Heart right ventricle (tissue), 16 donors: Measurements from ENCODE around the gene KDM2A. TPM values are rescaled to one million over a fixed set of nuclear protein-coding genes. Genes with fewer than 3 reads are reported as not detected.

Experiments used
- ATAC-seq, 8 donors: fragments of 200-7000 bp; cut with Tn5 transposase; one replicate each; pipeline ENCODE4 v1.9.1; 2020; ENCODE audit warnings: mild to moderate bottlenecking in 8 of 8, moderate library complexity in 8 of 8, moderate number of reproducible peaks in 1 of 8
- DNase-seq, 2 donors: peaks; one replicate each; pipeline ENCODE4 v3.0.0-alpha.2; 2020
- H3K27ac ChIP-seq, 10 donors: fragments of 200-600 bp; sonication (generic) in 2 of 10; one replicate each; pipeline versions ENCODE4 v1.5.0 to v1.8.0; 2020 to 2022; ENCODE audit warnings: mild to moderate bottlenecking in 3 of 10
- H3K27me3 ChIP-seq, 7 donors: fragments of 200-600 bp; one replicate each; pipeline ENCODE4 v1.8.0; 2021 to 2022; ENCODE audit warnings: mild to moderate bottlenecking in 2 of 7
- H3K36me3 ChIP-seq, 9 donors: fragments of 200-600 bp; sonication (generic) in 1 of 9; one replicate each; pipeline versions ENCODE4 v1.5.0 to v1.8.0; 2020 to 2022; ENCODE audit warnings: mild to moderate bottlenecking in 2 of 9
- H3K4me1 ChIP-seq, 9 donors: fragments of 200-600 bp; sonication (generic) in 1 of 9; one replicate each; pipeline versions ENCODE4 v1.5.0 to v1.8.0; 2020 to 2022; ENCODE audit warnings: mild to moderate bottlenecking in 4 of 9
- H3K4me3 ChIP-seq, 10 donors: fragments of 200-600 bp; sonication (generic) in 2 of 10; one replicate each; pipeline versions ENCODE4 v1.5.0 to v1.8.0; 2020 to 2022; ENCODE audit warnings: mild to moderate bottlenecking in 7 of 10, moderate library complexity in 2 of 10
- H3K9me3 ChIP-seq, 11 donors: fragments of 200-600 bp in 10 of 11; sonication (generic) in 2 of 11; one replicate each; pipeline versions ENCODE4 v1.5.0 to v1.8.0; 2013 to 2022; ENCODE audit warnings: mild to moderate bottlenecking in 2 of 11, control low read depth in 1 of 11, moderate library complexity in 1 of 11
- WGBS, 2 donors: extraction: QIAGEN DNeasy Blood & Tissue Kit; methylation state at CpG; one replicate each; pipeline ENCODE4 v1.1.7; 2013; ENCODE audit warnings: inconsistent platforms in 1 of 2; 5-methylcytosine and 5-hydroxymethylcytosine counted together
- intact Hi-C, 10 donors: fragments of 100-400 bp; cut with DNase I; formaldehyde crosslinking; loops; one replicate each; pipeline versions ENCODE4 v1.11.1 to v1.14.2; 2022
- polyA plus RNA-seq, 2 donors: library from polyadenylated mRNA; stranded (reverse); fragments of 200-250 nt; gene quantifications; one replicate each; pipeline ENCODE4 v1.2.3, GENCODE V29; 2013
- total RNA-seq, 10 donors: library from RNA; stranded (reverse); fragmentation: NEBNext Ultra II Directional in 3 of 10; extraction: Animal tissue kit (Norgen Biotek cat#: 25700) in 3 of 10; gene quantifications; one replicate each; pipeline versions ENCODE4 v1.2.1 to v1.2.4, GENCODE V29; 2021 to 2023
- TF ChIP-seq, protein P1 (sequence below), 9 donors: fragments of 200-600 bp; sonication (generic) in 2 of 9; IDR thresholded peaks; one replicate each; pipeline versions ENCODE4 v1.5.0 to v1.8.0; 2021 to 2022; ENCODE audit warnings: antibody characterized with exemption in 9 of 9, mild to moderate bottlenecking in 5 of 9, moderate library complexity in 1 of 9
- donor health status: Arrhythmogenic right ventricular cardiomyopathy.
- donor health status: ischemic (EF 13 %, LVEDD 7.1; RV severe dilation, severe dysfunction).
- donor health status: healthy with polysubstance abuse.
- donor health status: DM: no; HTN: yes; CAD: no.
- donor health status: DM: no; HTN: no; CAD: no.
- donor health status: ischemic (EF 25% LVEDD 6.9; RV normal size, moderate dysfunction).
- donor health status: ischemic (EF 25% LVEDD 5.7; RV mildly dilated, moderate dysfunction).
- donor health status: healthy.
- donor health status: DM: yes; HTN: yes; CAD: no.
- donor health status: Ischemic cardiomyopathy.
- donor health status: ischemic (EF 35%, LVEDD 5.7; RV mildly dilated, moderate dysfunction).
- donor health status: nonischemic (EF 11% LVEDD 7.7; RV severe dilation, severe dysfunction).
- donor health status: DM: yes; HTN: yes; CAD: no.
- donor health status: PGD.
- donor health status: ischemic (EF 29% LVEDD 5.4; RV normal size, mild dysfunction).
- donor health status: nonischemic (EF 23%, LVEDD 6.1; RV moderate dilation, normal function).

Gene KDM2A
- total and polyA plus RNA-seq, 12 donors, result 16.5 to 45.7 (median 37.1) TPM

DNA sequence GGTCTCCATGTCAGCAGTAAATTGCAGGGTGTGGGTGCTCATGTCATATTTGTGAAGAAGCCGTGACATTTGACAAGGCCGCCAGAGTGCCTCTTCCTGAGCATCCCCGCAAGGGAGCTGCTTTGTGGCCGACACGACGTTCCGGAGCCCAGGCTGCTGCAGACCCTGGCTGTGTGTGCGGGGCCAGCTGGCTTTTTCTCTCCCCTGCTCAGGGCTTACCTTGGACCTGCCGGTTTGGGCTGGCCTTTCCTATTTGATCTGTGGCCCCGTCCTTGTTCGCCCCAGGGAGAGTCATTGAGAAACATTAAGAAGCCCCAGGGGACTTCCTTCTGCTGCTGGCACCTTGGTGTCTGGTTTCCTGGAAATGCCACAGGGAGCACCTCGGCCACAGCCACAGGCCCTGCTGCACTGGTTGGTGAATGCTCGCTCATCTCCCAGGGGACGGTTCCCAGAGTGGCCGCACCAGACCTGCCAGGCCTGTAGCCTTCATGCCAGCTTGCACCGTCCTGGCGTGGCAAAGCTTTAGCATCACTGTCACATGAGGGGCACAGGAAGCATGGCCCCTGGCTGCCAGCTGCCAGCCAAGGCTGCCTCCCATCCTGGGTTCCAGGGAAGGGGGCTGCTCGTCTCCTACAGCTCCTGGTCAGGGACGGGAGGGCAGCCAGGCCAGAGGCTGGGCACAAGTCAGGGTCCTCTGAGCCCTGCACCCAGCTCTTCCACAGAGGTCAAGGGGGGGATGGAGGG lies 152.7 kb downstream of the KDM2A start:
- peak overlapping the region; percentile 25 to 98 (median 90) for H3K27ac ChIP-seq
- 50 to 63% methylated on average over 19 of the region's 19 CpGs for WGBS, 2 donors
- H3K36me3 ChIP-seq, result peaks cover 0 to 54% (median 0%) of the 10 kb centered on the region in 9 donors
- TF ChIP-seq, protein P1, sequence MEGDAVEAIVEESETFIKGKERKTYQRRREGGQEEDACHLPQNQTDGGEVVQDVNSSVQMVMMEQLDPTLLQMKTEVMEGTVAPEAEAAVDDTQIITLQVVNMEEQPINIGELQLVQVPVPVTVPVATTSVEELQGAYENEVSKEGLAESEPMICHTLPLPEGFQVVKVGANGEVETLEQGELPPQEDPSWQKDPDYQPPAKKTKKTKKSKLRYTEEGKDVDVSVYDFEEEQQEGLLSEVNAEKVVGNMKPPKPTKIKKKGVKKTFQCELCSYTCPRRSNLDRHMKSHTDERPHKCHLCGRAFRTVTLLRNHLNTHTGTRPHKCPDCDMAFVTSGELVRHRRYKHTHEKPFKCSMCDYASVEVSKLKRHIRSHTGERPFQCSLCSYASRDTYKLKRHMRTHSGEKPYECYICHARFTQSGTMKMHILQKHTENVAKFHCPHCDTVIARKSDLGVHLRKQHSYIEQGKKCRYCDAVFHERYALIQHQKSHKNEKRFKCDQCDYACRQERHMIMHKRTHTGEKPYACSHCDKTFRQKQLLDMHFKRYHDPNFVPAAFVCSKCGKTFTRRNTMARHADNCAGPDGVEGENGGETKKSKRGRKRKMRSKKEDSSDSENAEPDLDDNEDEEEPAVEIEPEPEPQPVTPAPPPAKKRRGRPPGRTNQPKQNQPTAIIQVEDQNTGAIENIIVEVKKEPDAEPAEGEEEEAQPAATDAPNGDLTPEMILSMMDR (IDR thresholded peaks at IDR 0.05), result no peak
- peaks cover 74 to 99% (median 95%) of the 10 kb centered on the region in 9 donors for H3K4me1 ChIP-seq
- no peak for ATAC-seq
- peak in 1 of 2 donors; percentile 35 for DNase-seq
- no peaks in the 10 kb centered on the region for H3K27me3 ChIP-seq
- H3K9me3 ChIP-seq, result no peaks in the 10 kb centered on the region
- intact Hi-C loops, result loop anchor here in 3 of 10 donors (2.0 to 5.0 kb wide), 2 partner anchors 17 to 111 kb away; partner anchors contain the start of gene ANKRD13D (in 2 of the 3)
- H3K4me3 ChIP-seq, result peak overlapping the region in 3 of 10 donors; percentile 76 to 96 (median 77)

DNA sequence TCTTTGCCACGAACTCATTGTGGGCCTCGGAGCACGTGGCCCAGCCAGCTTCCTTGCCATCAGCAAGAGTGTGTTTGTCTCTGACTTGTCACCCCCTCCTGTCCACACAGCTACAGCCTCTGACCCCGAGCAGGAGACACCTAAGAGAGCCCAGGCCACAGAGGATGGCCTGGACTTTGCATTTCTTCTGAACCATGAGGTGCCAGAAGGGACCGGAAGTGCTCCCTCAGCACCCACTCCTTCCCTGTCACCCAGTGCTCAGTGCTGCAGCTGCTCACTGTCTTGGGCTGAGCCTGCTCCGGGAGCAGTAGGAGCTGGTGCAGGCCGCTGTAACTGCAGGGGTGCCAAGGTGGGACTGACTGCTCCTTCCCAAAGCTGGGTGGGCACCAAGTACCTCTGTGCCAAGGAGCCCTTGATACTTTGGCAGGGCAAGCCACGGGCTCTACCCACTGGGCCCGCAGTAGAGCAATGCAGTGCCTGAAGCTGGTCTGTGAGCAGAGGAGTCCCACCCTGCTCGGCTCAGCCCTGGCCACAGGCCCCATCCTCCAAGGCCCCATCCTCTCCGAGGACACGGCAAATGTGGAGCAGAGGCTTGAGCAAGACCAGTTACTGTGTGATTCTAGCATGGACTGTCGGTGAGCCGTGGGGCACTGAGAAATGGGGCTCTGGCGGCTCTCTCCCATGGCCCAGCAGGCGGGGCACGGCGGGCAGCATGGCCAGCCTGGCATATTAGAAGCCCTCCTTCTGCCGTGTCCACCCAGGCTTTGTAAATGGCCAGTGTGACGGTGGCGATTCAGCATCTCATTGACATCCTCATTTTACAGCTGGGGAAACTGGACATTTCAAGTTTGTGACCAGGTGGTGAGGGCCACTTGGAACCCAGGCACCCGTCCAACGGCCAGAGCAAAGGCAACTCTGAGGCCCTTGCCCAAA lies 153.5 kb downstream of the KDM2A start:
- DNase-seq (peak in 1 of 2 donors; percentile 39), ATAC-seq (peak in 1 of 8 donors; percentile 13)
- peaks cover 0 to 52% (median 0%) of the 10 kb centered on the region in 9 donors for H3K36me3 ChIP-seq
- H3K9me3 ChIP-seq, result no peaks in the 10 kb centered on the region
- H3K27ac ChIP-seq, result peak overlapping the region; percentile 33 to 98 (median 90)
- peaks cover 76 to 100% (median 100%) of the 10 kb centered on the region in 9 donors for H3K4me1 ChIP-seq
- TF ChIP-seq, protein P1 (IDR thresholded peaks at IDR 0.05), result no peak
- WGBS, 2 donors, result 51 to 63% methylated on average over 23 of the region's 23 CpGs
- intact Hi-C loops, result loop anchor here in 3 of 10 donors (2.0 to 5.0 kb wide), 2 partner anchors 16 to 110 kb away; partner anchors contain the start of gene ANKRD13D (in 2 of the 3)
- H3K27me3 ChIP-seq, result no peaks in the 10 kb centered on the region
- peak overlapping the region in 2 of 10 donors; percentile 9 to 96 for H3K4me3 ChIP-seq

DNA sequence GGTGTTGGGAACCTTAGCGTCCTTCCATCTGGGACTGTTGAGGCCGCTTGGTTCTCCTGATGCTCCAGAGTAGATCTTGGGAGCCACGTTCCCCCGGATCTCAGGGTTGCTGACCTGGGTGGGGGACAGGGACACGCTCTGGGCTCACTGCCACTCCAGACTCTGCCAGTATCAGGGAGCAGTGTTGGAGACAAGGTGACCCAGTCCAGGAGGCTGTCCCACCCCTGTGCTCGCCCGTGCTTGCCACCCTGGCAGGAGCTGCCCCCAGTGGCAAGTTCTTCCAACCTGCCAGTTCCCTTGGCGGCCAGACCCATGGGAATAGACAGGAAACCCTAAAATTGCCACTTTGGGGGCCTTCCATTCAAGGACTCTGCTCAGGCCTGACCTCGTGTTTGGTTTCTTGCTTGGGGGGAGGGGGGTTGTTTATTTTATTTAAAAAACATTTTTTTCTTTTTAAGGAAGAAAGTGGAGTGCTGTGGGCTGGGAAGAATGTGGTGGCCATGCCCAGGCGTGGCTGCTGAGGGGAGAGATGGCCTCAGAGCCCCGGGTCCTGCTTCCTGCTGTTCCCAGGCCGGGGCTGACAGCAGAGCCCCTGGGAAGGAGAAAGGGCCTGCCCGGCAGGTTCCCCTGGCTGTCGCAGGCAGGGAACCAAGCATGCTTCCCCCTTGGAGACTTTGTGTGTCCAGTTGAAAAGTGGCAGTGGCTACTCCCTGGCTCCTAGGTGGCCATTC lies 154.4 kb downstream of the KDM2A start:
- peak in 5 of 8 donors; percentile 16 to 39 (median 26) for ATAC-seq
- H3K9me3 ChIP-seq, result no peaks in the 10 kb centered on the region
- peak in 1 of 2 donors; percentile 52 for DNase-seq
- WGBS, 2 donors, result 27 to 43% methylated on average over 14 of the region's 14 CpGs
- no peaks in the 10 kb centered on the region for H3K27me3 ChIP-seq
- peak overlapping the region in 3 of 10 donors; percentile 2 to 96 (median 6) for H3K4me3 ChIP-seq
- H3K27ac ChIP-seq, result peak overlapping the region; percentile 52 to 98 (median 90)
- TF ChIP-seq, protein P1 (IDR thresholded peaks at IDR 0.05), result peak in 1 of 9 donors; percentile 6
- H3K4me1 ChIP-seq, result peaks cover 77 to 100% (median 100%) of the 10 kb centered on the region in 9 donors
- intact Hi-C loops, result loop anchor here in 3 of 10 donors (2.0 to 5.0 kb wide), 2 partner anchors 15 to 109 kb away; partner anchors contain the start of gene ANKRD13D (in 2 of the 3)
- H3K36me3 ChIP-seq, result peaks cover 0 to 52% (median 0%) of the 10 kb centered on the region in 9 donors
